Esophagus (tissue), 2 donors: ENCODE data around the gene RAB11FIP5. TPM values are rescaled to one million over a fixed set of nuclear protein-coding genes. Genes with fewer than 3 reads are reported as not detected.

ENCODE experiments used
- H3K27ac ChIP-seq, 2 donors: one replicate each; pipeline ENCODE4 v1.5.1; 2013; ENCODE audit warnings: low read depth in 2 of 2, mild to moderate bottlenecking in 2 of 2, inconsistent platforms in 1 of 2, low read length in 1 of 2, moderate library complexity in 1 of 2
- H3K27me3 ChIP-seq, 2 donors: one replicate each; pipeline ENCODE4 v1.6.1; 2013; ENCODE audit warnings: low read length in 2 of 2, control low read depth in 1 of 2, mild to moderate bottlenecking in 1 of 2; ENCODE audit not compliant: insufficient read depth in 2 of 2, control insufficient read depth in 1 of 2
- H3K36me3 ChIP-seq, 2 donors: one replicate each; pipeline ENCODE4 v1.6.1; 2013; ENCODE audit warnings: low read length in 1 of 2; ENCODE audit not compliant: control insufficient read depth in 2 of 2, insufficient read depth in 2 of 2
- H3K4me1 ChIP-seq, 2 donors: one replicate each; pipeline ENCODE4 v1.6.1; 2013; ENCODE audit warnings: low read length in 1 of 2; ENCODE audit not compliant: control insufficient read depth in 2 of 2, insufficient read depth in 2 of 2
- H3K4me3 ChIP-seq, 2 donors: one replicate each; pipeline ENCODE4 v1.5.1; 2013; ENCODE audit warnings: low read length in 2 of 2, mild to moderate bottlenecking in 2 of 2, low read depth in 1 of 2, moderate library complexity in 1 of 2
- H3K9me3 ChIP-seq, 2 donors: one replicate each; pipeline ENCODE4 v1.6.1; 2013; ENCODE audit warnings: mild to moderate bottlenecking in 2 of 2, low read depth in 1 of 2, low read length in 1 of 2, moderate library complexity in 1 of 2; ENCODE audit not compliant: control insufficient read depth in 2 of 2, insufficient read depth in 1 of 2
- WGBS, 2 donors: extraction: QIAGEN DNeasy Blood & Tissue Kit; methylation state at CpG; one replicate each; pipeline ENCODE4 v1.1.7; 2013; 5-methylcytosine and 5-hydroxymethylcytosine counted together
- polyA plus RNA-seq, 2 donors: library from polyadenylated mRNA; stranded (reverse); fragments of 200-250 nt; gene quantifications; one replicate each; pipeline ENCODE4 v1.2.3, GENCODE V29; 2013
- donor health status: healthy with polysubstance abuse.
- donor health status: Bipolar disorder and iron deficiency.

The RAB11FIP5 gene, protein sequence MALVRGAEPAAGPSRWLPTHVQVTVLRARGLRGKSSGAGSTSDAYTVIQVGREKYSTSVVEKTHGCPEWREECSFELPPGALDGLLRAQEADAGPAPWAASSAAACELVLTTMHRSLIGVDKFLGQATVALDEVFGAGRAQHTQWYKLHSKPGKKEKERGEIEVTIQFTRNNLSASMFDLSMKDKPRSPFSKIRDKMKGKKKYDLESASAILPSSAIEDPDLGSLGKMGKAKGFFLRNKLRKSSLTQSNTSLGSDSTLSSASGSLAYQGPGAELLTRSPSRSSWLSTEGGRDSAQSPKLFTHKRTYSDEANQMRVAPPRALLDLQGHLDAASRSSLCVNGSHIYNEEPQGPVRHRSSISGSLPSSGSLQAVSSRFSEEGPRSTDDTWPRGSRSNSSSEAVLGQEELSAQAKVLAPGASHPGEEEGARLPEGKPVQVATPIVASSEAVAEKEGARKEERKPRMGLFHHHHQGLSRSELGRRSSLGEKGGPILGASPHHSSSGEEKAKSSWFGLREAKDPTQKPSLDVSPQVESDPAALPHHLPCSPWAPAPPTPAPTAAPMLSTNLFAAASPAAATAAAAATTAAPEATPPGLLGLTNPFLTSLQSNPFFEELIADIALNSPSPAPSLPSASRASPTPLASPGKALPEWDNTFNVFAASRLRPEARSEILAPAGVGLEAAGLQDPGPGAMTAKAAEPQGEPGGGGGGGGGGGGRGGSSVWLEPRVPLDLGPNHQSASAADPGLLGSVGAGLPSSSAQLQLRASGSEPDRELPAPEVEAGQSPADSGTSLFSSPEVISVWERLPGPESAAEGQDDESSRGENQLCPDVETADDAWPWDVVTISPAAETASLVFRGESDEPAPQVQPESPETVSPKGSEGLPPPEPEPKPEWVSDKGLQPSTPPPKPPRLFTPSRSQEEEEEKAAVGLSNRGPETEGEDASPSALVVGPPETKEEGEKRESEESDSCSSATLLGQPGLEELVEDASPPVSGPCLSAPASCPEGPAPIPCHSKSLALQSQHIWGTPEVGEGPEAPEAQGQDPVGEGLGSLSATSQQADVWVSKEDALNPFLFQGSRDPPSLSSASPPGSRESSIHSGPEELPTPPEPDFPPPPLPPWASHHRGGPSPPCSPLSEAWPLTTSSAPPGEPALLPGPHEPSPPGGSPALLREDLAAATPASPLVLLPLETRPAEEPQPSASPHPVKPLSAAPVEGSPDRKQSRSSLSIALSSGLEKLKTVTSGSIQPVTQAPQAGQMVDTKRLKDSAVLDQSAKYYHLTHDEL (N-terminal part only)
- 1 to 10 TPM; 8.1 to 8.7 TPM for polyA plus RNA-seq

DNA sequence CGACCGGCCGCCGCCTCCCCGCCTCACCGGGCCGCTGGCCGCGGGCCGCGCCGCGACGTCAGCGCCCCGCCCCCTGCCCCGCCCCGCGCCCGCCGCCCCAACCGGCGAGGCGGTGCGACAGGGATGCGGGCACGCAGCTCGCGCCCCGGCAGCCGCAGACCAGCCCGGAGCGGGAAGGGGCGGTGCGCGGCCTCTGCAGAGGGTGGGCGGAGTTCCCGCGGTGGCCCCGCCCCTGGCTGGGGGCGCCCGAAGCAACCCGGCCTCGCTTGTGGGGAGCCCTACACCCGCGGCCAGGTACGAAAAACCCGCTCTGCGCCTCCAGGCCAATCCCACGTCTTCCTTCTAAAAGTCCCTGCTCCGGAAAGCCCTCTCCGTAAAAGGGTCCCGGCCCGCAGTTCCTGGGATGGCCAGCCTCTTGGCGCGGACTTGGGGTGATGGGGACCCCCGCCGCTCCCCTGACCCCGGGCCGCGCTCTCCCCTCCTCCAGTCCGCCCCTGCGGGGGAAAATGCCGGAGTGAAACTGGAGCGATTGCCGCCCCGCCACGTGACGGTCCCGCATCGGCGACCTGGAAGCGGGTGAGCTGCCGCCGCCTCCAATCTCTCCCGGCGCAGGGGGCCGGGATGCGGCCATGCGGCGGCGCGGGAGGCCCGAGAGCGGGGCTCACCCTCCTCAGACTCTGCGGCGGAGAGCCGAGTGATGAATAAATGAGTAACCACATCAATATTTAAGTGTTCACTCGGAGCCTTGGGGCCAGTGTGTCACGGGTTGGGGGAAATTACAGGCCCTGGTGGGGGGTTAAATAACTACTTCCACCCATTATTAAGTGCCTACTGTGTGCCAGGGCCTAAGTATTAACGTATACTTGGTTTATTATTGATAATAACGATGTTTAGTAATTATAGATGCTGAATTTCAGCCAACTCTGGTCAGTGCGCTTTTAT lies at the start of gene RAB11FIP5:
RAB11FIP5 (minus strand) TSS at position 36 of the 942 bp plus-strand sequence. CDS start 171 bp downstream, outside the sequence.
- WGBS, 2 donors = 1% methylated on average over 57 to 93 of the region's 93 CpGs
- peaks cover 0 to 9% of the 10 kb centered on the region in 2 donors for H3K4me1 ChIP-seq
- no peaks in the 10 kb centered on the region for H3K36me3 ChIP-seq
- H3K4me3 ChIP-seq = peak within 1 kb of the TSS; percentile 80 to 85
- no peaks in the 10 kb centered on the region for H3K27me3 ChIP-seq
- H3K9me3 ChIP-seq = no peaks in the 10 kb centered on the region
- peak within 1 kb of the TSS; percentile 83 to 85 for H3K27ac ChIP-seq

DNA sequence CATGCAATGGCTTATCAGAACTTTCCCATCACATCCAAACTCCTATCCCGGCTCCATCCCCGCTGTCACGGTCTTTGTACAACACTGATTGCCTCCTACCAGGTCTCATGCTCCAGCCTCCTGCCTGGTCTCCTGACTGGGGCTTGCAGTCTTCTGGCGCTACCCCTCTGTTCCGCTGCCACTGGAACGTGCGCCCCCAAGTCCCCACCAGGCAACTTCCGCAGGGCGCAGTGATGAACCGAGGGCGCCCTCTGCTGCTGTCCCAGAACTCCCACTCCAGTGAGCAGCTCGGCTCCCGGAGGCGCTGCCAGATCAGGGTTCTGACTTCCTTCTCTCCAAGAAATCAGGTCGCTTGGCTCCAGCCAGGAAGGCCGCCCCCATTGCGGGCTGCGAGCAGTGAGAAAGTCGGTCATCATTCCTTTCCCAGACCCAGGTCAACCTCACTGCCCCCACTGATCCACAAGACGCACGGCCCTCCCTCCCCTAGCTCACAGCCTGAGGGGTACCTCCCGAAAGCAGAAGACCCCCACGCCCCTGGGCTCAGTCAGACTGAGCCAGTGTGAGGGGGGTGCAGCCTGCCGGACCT lies 43.9 kb upstream of the RAB11FIP5 start:
- no peak overlapping the region for H3K4me3 ChIP-seq
- H3K4me1 ChIP-seq = no peaks in the 10 kb centered on the region
- peaks cover 0 to 2% of the 10 kb centered on the region in 2 donors for H3K27me3 ChIP-seq
- no peak overlapping the region for H3K27ac ChIP-seq
- H3K9me3 ChIP-seq = no peaks in the 10 kb centered on the region
- 12 to 14% methylated on average over 24 of the region's 24 CpGs for WGBS, 2 donors
- no peaks in the 10 kb centered on the region for H3K36me3 ChIP-seq

- H3K27ac ChIP-seq = no peak overlapping the region
- H3K9me3 ChIP-seq = no peaks in the 10 kb centered on the region
- no peaks in the 10 kb centered on the region for H3K27me3 ChIP-seq
- H3K4me3 ChIP-seq = no peak overlapping the region
- no peaks in the 10 kb centered on the region for H3K36me3 ChIP-seq
- H3K4me1 ChIP-seq = no peaks in the 10 kb centered on the region
- 75 to 87% methylated on average over 2 of the region's 2 CpGs for WGBS, 2 donors
These were observed 30.2 kb upstream of the RAB11FIP5 start for GRCh38 chr2:73142937-73143336.

DNA sequence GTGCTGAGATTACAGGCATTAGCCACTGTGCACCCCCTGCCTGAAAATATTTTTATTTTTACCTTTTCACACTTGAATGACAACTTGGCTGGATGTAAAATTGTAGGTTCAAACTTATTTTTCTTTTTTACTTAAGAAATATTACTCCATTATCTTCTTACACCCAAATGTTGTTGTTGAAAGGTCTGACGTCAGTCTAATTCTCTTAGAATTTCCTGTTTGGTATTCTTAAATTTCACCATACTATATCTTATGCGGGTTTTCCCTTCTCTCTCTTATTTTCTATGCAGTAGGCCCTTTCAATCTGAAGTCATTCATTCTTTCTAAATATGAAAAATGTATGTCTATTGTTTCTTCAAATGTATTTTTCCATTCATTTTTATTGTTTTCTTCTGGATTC lies 29.1 kb upstream of the RAB11FIP5 start:
- Histone ChIP-seq H3K36me3 (no peaks in the 10 kb centered on the region), H3K4me1 (no peaks in the 10 kb centered on the region)
- WGBS, 2 donors = 89% methylated on average over 2 of the region's 2 CpGs

GRCh38 chr2:73135236-73135635 lies 22.5 kb upstream of the RAB11FIP5 start:
- no peak overlapping the region for H3K4me3 ChIP-seq

More for the DNA sequence above, 29.1 kb upstream of the RAB11FIP5 start:
- Histone ChIP-seq H3K27me3 (no peaks in the 10 kb centered on the region), H3K4me3 (no peak overlapping the region), H3K27ac (no peak overlapping the region), H3K9me3 (no peaks in the 10 kb centered on the region)

DNA sequence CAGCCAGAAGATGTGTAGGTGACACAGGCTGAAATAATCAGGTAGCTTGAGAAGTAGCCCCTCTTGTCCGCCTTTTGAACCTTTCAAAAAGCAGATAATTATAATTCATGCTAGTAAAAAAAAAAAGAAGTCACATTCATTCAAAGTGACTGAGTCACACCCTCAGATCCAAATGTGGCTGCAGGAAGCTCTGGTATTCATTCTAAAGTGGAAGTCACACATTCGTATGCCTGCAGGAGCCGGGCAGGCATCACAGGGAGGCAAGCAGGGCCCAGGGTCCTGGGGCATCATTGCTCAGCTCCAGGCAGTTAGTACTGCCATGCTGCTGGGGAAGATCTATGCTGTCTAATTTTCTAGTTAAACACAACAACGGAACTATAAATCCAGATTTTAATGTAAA lies 21.7 kb upstream of the RAB11FIP5 start:
- H3K4me1 ChIP-seq = no peaks in the 10 kb centered on the region
- no peak overlapping the region for H3K27ac ChIP-seq
- WGBS, 2 donors = 61 to 86% methylated on average over 4 of the region's 4 CpGs
- H3K36me3 ChIP-seq = no peaks in the 10 kb centered on the region
- H3K27me3 ChIP-seq = no peaks in the 10 kb centered on the region
- H3K4me3 ChIP-seq = no peak overlapping the region
- no peaks in the 10 kb centered on the region for H3K9me3 ChIP-seq

More at GRCh38 chr2:73135236-73135635, 22.5 kb upstream of the RAB11FIP5 start:
- no peak overlapping the region for H3K27ac ChIP-seq
- H3K9me3 ChIP-seq = no peaks in the 10 kb centered on the region
- H3K4me1 ChIP-seq = no peaks in the 10 kb centered on the region
- WGBS, 2 donors = 71 to 81% methylated on average over 2 of the region's 2 CpGs
- H3K27me3 ChIP-seq = no peaks in the 10 kb centered on the region
- no peaks in the 10 kb centered on the region for H3K36me3 ChIP-seq

DNA sequence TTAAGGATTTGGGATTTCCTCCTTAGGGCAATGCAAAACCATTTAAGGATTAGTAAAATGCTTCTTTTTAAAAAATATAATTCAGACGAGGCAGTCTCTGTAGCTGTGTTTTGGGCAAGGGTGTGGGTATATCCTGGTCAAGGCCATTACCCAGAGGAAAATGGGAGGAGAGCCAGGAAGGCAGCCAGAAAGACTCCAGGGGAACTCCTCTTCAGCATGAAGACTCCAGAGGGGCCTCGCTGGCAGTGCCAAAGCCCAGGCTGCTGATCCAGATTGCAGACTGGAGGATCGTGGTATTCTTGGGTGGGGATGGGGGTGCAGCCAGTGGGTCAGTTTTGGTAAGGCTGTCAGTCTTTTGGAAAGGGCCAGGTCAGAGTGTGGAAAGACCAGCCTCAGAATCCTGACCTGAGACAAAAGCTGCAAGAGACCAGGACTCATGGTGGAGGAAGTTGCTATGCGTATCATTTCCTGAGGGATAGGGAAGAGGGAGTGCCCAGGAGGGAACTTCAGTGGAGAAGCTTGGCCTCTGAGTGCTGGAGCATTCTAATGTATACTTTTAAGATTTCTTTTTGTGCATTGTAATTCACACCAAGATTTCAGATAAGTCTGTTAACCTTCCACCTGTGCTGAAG lies 20.9 kb upstream of the RAB11FIP5 start:
- 51 to 59% methylated on average over 4 of the region's 4 CpGs for WGBS, 2 donors
- H3K4me1 ChIP-seq = no peaks in the 10 kb centered on the region
- H3K4me3 ChIP-seq = no peak overlapping the region
- no peaks in the 10 kb centered on the region for H3K9me3 ChIP-seq
- H3K36me3 ChIP-seq = no peaks in the 10 kb centered on the region
- no peaks in the 10 kb centered on the region for H3K27me3 ChIP-seq
- H3K27ac ChIP-seq = no peak overlapping the region

- H3K4me1 ChIP-seq = no peaks in the 10 kb centered on the region
- no peaks in the 10 kb centered on the region for H3K27me3 ChIP-seq
- no peaks in the 10 kb centered on the region for H3K9me3 ChIP-seq
- H3K36me3 ChIP-seq = no peaks in the 10 kb centered on the region
- no peak overlapping the region for H3K27ac ChIP-seq
- WGBS, 2 donors = 76 to 92% methylated on average over 3 of the region's 3 CpGs
- H3K4me3 ChIP-seq = no peak overlapping the region
These were observed 19.1 kb upstream of the RAB11FIP5 start for GRCh38 chr2:73131807-73132206.
